ENCODE measurements around the gene ATG4C.

Gene ATG4C

GRCh38 chr1:62841587-62842169, 57.7 kb downstream of the ATG4C start:
- peak; percentile 52 for DNase-seq

GRCh38 chr1:62844030-62844429, 60.1 kb downstream of the ATG4C start:
- no peak for DNase-seq

- no peak for DNase-seq
Measured at GRCh38 chr1:62849031-62849430, 65.1 kb downstream of the ATG4C start.

GRCh38 chr1:62852253-62852652, 68.3 kb downstream of the ATG4C start:
- DNase-seq = no peak

- DNase-seq = no peak
Measured at GRCh38 chr1:62856960-62857359, 73.0 kb downstream of the ATG4C start.

GRCh38 chr1:62869217-62869754, 85.4 kb downstream of the ATG4C start:
- DNase-seq = no peak

- DNase-seq = peak; percentile 19
Measured at GRCh38 chr1:62870148-62870547, 86.2 kb downstream of the ATG4C start.

- DNase-seq = peak; percentile 7
Measured at GRCh38 chr1:62875676-62876075, 91.7 kb downstream of the ATG4C start.

GRCh38 chr1:62876535-62876934, 92.6 kb downstream of the ATG4C start:
- no peak for DNase-seq

GRCh38 chr1:62877579-62877978, 93.6 kb downstream of the ATG4C start:
- DNase-seq = no peak

- no peak for DNase-seq
Measured at GRCh38 chr1:62879962-62880361, 96.0 kb downstream of the ATG4C start.

- no peak for DNase-seq
Measured at GRCh38 chr1:62882201-62883104, 98.5 kb downstream of the ATG4C start.

- DNase-seq = no peak
Measured at GRCh38 chr1:62884156-62884740, 100.3 kb downstream of the ATG4C start.

- no peak for DNase-seq
Measured at GRCh38 chr1:62887799-62888507, 104.0 kb downstream of the ATG4C start.

GRCh38 chr1:62891956-62892562, 108.1 kb downstream of the ATG4C start:
- no peak for DNase-seq

GRCh38 chr1:62897788-62898187, 113.9 kb downstream of the ATG4C start:
- DNase-seq = no peak

- no peak for DNase-seq
Measured at GRCh38 chr1:62900566-62900965, 116.6 kb downstream of the ATG4C start.

- no peak for DNase-seq
Measured at GRCh38 chr1:62901650-62902049, 117.7 kb downstream of the ATG4C start.

GRCh38 chr1:62903522-62903921, 119.6 kb downstream of the ATG4C start:
- DNase-seq = no peak

GRCh38 chr1:62903982-62904855, 120.3 kb downstream of the ATG4C start:
- DNase-seq = no peak

GRCh38 chr1:62904856-62905225, 120.9 kb downstream of the ATG4C start:
- DNase-seq = no peak

- no peak for DNase-seq
Measured at GRCh38 chr1:62905309-62905708, 121.4 kb downstream of the ATG4C start.
